Osteoblast (primary cell): ENCODE measurements around the gene VWA2. TPM values are rescaled to one million over a fixed set of nuclear protein-coding genes. Genes with fewer than 3 reads are reported as not detected.

ENCODE experiments used
- DNase-seq: peaks from one replicate; pipeline ENCODE4 v3.0.0; 2011; ENCODE audit warnings: low spot score, mixed read lengths; ENCODE audit not compliant: insufficient read length; ENCODE audit errors: missing footprints
- H2AFZ ChIP-seq: 2 replicates; pipeline ENCODE4 v1.6.0; 2011; ENCODE audit warnings: mild to moderate bottlenecking, low read length
- H3K27ac ChIP-seq: 2 replicates; pipeline ENCODE4 v1.5.1; 2011; ENCODE audit warnings: mild to moderate bottlenecking, low read depth, low read length, moderate library complexity
- H3K27me3 ChIP-seq: 2 replicates; pipeline ENCODE4 v1.6.0; 2012; ENCODE audit warnings: mild to moderate bottlenecking, control low read depth, inconsistent platforms, low read length, moderate library complexity; ENCODE audit not compliant: insufficient read depth
- H3K36me3 ChIP-seq: 2 replicates; pipeline ENCODE4 v1.5.1; 2011; ENCODE audit warnings: mild to moderate bottlenecking, low read length, control low read depth, moderate library complexity; ENCODE audit not compliant: insufficient read depth
- H3K4me1 ChIP-seq: 2 replicates; pipeline ENCODE4 v1.5.1; 2011; ENCODE audit warnings: mild to moderate bottlenecking, low read length, control low read depth, moderate library complexity; ENCODE audit not compliant: insufficient read depth
- H3K4me2 ChIP-seq: 2 replicates; pipeline ENCODE4 v1.6.0; 2011; ENCODE audit warnings: mild to moderate bottlenecking, low read length; ENCODE audit not compliant: insufficient read depth
- H3K4me3 ChIP-seq: fragments of 200-600 bp; sonication (generic); 3 replicates; pipeline ENCODE4 v1.5.1; 2012; ENCODE audit warnings: mild to moderate bottlenecking, low read length, inconsistent platforms; ENCODE audit not compliant: insufficient read depth
- H3K79me2 ChIP-seq: 2 replicates; pipeline ENCODE4 v1.6.0; 2012; ENCODE audit warnings: mild to moderate bottlenecking, low read length, control low read depth, inconsistent platforms; ENCODE audit not compliant: insufficient read depth
- H3K9me3 ChIP-seq: 2 replicates; pipeline ENCODE4 v1.5.1; 2011; ENCODE audit warnings: low read depth, low read length, control low read depth
- H4K20me1 ChIP-seq: 2 replicates; pipeline ENCODE4 v1.6.0; 2012; ENCODE audit warnings: mild to moderate bottlenecking, low read length, control low read depth; ENCODE audit not compliant: insufficient read depth
- CTCF ChIP-seq: IDR thresholded peaks from 2 replicates; pipeline ENCODE4 v1.5.1; 2011; ENCODE audit warnings: mild to moderate bottlenecking, low read depth, low read length, moderate library complexity; ENCODE audit errors: extremely low read depth
- total RNA-seq: library from RNA; depleted of rRNA; stranded (reverse); fragments of >200 nt; gene quantifications from 2 replicates; pipeline ENCODE4 v1.2.3, GENCODE V29; 2012

The VWA2 gene
- total RNA-seq, 1 donor: under 0.01 TPM

- Histone ChIP-seq H3K27ac (no peak overlapping the region), H2AFZ (no peak overlapping the region), H3K9me3 (no peaks in the 10 kb centered on the region), H3K79me2 (no peaks in the 10 kb centered on the region), H3K36me3 (no peaks in the 10 kb centered on the region), H3K4me1 (no peaks in the 10 kb centered on the region), H3K4me2 (no peak overlapping the region), H3K27me3 (peaks cover 21% of the 10 kb centered on the region), H4K20me1 (no peaks in the 10 kb centered on the region), H3K4me3 (no peak overlapping the region)
- DNase-seq: no peak
- no peak for TF ChIP-seq CTCF
Observed at GRCh38 chr10:114234132-114234531, 4.9 kb upstream of the VWA2 start.

- DNase-seq: no peak
- TF ChIP-seq CTCF: no peak
- H3K36me3 ChIP-seq: no peaks in the 10 kb centered on the region
- H2AFZ ChIP-seq: no peak overlapping the region
- no peak overlapping the region for H3K4me3 ChIP-seq
- H3K79me2 ChIP-seq: no peaks in the 10 kb centered on the region
- H3K27ac ChIP-seq: no peak overlapping the region
- H3K27me3 ChIP-seq: peaks cover 62% of the 10 kb centered on the region
- no peaks in the 10 kb centered on the region for H3K9me3 ChIP-seq
- H3K4me2 ChIP-seq: no peak overlapping the region
- H3K4me1 ChIP-seq: no peaks in the 10 kb centered on the region
- no peaks in the 10 kb centered on the region for H4K20me1 ChIP-seq
Observed at GRCh38 chr10:114239994-114240345, 916 bp downstream of the VWA2 start.

GRCh38 chr10:114242235-114242634, 3.2 kb downstream of the VWA2 start:
- no peaks in the 10 kb centered on the region for H3K36me3 ChIP-seq
- no peaks in the 10 kb centered on the region for H3K4me1 ChIP-seq
- H3K27me3 ChIP-seq: peaks cover 63% of the 10 kb centered on the region
- no peak overlapping the region for H3K4me2 ChIP-seq
- no peaks in the 10 kb centered on the region for H3K79me2 ChIP-seq
- no peaks in the 10 kb centered on the region for H3K9me3 ChIP-seq
- no peaks in the 10 kb centered on the region for H4K20me1 ChIP-seq
- DNase-seq: no peak
- H3K27ac ChIP-seq: no peak overlapping the region
- no peak overlapping the region for H2AFZ ChIP-seq
- no peak overlapping the region for H3K4me3 ChIP-seq
- TF ChIP-seq CTCF: no peak

- Histone ChIP-seq H2AFZ (no peak overlapping the region), H3K27ac (no peak overlapping the region), H4K20me1 (no peaks in the 10 kb centered on the region), H3K4me2 (no peak overlapping the region), H3K4me1 (no peaks in the 10 kb centered on the region), H3K27me3 (peaks cover 55% of the 10 kb centered on the region), H3K9me3 (no peaks in the 10 kb centered on the region), H3K79me2 (no peaks in the 10 kb centered on the region), H3K36me3 (no peaks in the 10 kb centered on the region), H3K4me3 (no peak overlapping the region)
- TF ChIP-seq CTCF: no peak
- DNase-seq: no peak
Observed at GRCh38 chr10:114243661-114244060, 4.6 kb downstream of the VWA2 start.
